GM13977 (cell line): ENCODE results near the gene DLG3.
"Not testable (repeated sequence)": the region's sequence is repeated elsewhere in the genome, so short reads cannot be mapped to it uniquely, and the experiment has no call there.

Source experiments
- DNase-seq: peaks from one replicate; pipeline ENCODE4 v3.0.0; 2012; ENCODE audit warnings: low spot score
- CTCF ChIP-seq: IDR thresholded peaks from 2 replicates; pipeline ENCODE4 v1.5.1; 2012; ENCODE audit warnings: mild to moderate bottlenecking, control low read depth; ENCODE audit not compliant: insufficient read depth; ENCODE audit errors: extremely low read depth, missing control alignments
- in situ Hi-C: fragments of 300-500 bp; cut with MboI; formaldehyde crosslinking; loops from one replicate; pipeline ENCODE4 v1.12.0; 2022; ENCODE audit warnings: low sequenced_read_pairs, low pct_unique_long_range_greater_than_20kb, mixed read lengths, inconsistent platforms; ENCODE audit not compliant: unreplicated experiment

DLG3 gene

DNA sequence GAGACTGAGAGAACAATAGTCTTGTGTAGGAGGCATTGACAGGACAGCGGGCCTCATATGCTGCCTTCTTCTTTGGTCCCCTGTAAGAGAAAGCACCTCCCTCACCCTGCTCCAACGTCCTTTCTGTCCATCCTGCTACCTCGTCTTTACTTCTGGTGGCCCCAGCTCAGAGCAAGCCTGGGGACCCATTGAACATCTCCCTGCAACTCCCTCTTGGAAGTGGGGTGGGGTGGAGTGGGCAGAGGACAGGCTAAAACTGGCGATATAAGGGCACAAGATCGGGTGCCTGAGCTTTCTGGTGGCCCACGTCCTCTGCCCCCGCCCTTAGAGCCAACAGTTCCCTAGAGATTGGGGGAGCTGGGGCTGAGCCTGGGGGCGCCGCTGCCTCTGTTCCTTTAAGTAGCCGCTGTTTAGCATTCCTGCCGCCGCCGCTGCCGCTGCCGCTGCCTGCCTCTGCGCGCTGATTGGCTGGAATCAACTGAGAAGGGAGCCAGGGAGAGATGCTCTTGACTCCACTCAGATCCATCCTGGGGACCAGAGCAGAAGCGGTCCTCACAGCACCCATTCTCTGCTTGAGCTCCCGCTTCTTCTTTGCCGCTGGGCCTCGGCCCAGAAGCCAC, at the start of gene DLG3:
TSS of gene DLG3 (plus strand) at position 510 of the 620 bp plus-strand sequence. CDS start 367 bp downstream, outside the sequence.
- DNase-seq = peak; percentile 16
- in situ Hi-C loops = no loop called here

DNA sequence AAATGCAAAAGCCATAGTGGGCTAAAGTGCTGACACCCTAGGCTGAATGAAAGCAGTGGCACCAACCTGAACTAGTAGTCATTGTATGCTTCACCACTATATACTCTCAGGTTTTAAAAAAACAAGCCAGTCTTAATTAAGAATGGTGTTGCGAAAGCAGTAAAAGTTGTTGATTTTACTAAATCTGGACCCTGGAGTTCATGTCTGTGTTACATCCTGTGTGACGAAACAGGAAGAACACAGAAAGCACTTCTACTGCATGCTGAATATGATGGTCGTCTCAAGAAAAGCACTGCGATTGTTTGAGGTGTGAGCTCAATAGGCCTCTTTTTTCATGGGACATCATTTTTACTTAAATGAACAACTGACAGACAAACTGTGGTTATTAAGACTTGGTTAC, 45.7 kb upstream of the DLG3 start:
- DNase-seq = no peak
- no peak for TF ChIP-seq CTCF
- in situ Hi-C loops = no loop called here

More for the DNA sequence above, at the start of gene DLG3:
- no peak for TF ChIP-seq CTCF

GRCh38 chrX:70400181-70400580, 44.5 kb upstream of the DLG3 start:
- not testable (repeated sequence) for DNase-seq
- in situ Hi-C loops = loop anchor here (25.0 kb wide), 1 partner anchor 213 kb away; the partner anchor contains the start of gene DGAT2L6

DNA sequence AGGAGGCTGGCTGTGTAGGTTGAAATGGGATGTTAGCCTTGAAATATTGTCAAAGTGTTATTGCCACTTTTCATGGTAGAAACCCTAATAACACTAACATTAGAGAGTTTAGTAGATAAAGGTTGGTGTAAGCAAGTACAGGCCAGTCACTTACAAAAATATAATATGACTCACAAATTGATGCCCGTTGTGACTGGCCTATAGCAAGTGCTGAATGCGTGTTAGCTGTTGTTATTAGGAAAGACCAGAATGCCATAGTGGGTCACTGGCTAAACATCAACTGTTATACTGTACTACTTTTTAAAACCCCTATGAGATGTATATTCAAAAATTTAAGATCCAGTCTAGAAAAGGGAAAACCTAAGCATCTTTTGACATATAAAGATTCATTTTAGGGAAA, 41.9 kb upstream of the DLG3 start:
- DNase-seq = no peak
- TF ChIP-seq CTCF = no peak
- in situ Hi-C loops = loop anchor here (25.0 kb wide), 1 partner anchor 215 kb away; the partner anchor contains the start of gene DGAT2L6

- no peak for TF ChIP-seq CTCF
- in situ Hi-C loops = loop anchor here (25.0 kb wide), 1 partner anchor 218 kb away; the partner anchor contains the start of gene DGAT2L6
- DNase-seq = no peak
Observed at GRCh38 chrX:70405003-70405402, 39.6 kb upstream of the DLG3 start.

DNA sequence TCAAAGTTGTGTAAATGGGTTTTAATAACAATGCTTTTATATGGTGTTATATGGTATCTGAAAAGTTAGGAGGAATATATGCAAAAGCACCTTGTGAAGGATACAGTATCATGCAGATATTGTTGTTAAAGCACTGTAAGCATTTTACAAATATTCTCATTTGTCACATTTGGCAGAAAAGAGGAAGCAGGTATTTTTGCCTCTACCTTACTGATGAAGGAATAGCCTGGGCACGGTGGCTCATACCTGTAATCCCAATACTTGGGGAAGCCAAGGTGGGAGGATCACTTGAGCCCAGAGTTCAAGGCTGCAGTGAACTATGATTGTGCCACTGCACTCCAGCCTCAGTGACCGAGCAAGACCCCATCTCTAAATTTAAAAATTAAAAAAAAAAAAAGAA, 33.7 kb upstream of the DLG3 start:
- in situ Hi-C loops = loop anchor here (25.0 kb wide), 1 partner anchor 224 kb away; the partner anchor contains the start of gene DGAT2L6
- no peak for DNase-seq
- TF ChIP-seq CTCF = no peak

- in situ Hi-C loops = loop anchor here (25.0 kb wide), 1 partner anchor 224 kb away; the partner anchor contains the start of gene DGAT2L6
- DNase-seq = no peak
- no peak for TF ChIP-seq CTCF
Observed at GRCh38 chrX:70411475-70411874, 33.2 kb upstream of the DLG3 start.
